Lung (tissue), 12 donors: ENCODE data around the gene MICA. TPM values are rescaled to one million over a fixed set of nuclear protein-coding genes. Genes with fewer than 3 reads are reported as not detected.
A peak's percentile ranks its signal among the peaks of the same experiment; 100 is the strongest.

Source experiments
- ATAC-seq: fragments of 200-7000 bp; cut with Tn5 transposase; one replicate; pipeline ENCODE4 v1.9.1; 2020; ENCODE audit warnings: moderate number of reproducible peaks; ENCODE audit not compliant: insufficient read depth, low FRiP score
- DNase-seq, 3 donors: peaks; one replicate each; pipeline ENCODE4 v3.0.0-alpha.2; 2013 to 2017
- H3K27ac ChIP-seq, 2 donors: one replicate each; pipeline ENCODE4 v1.5.1; 2013; ENCODE audit warnings: mild to moderate bottlenecking in 2 of 2, moderate library complexity in 2 of 2, control low read depth in 1 of 2, inconsistent platforms in 1 of 2, low read depth in 1 of 2, low read length in 1 of 2
- H3K27me3 ChIP-seq, 3 donors: one replicate each; pipeline ENCODE4 v1.5.1; 2013; ENCODE audit warnings: low read length in 2 of 3; ENCODE audit not compliant: control insufficient read depth in 3 of 3, insufficient read depth in 3 of 3
- H3K36me3 ChIP-seq, 4 donors: one replicate each; pipeline ENCODE4 v1.5.1; 2013; ENCODE audit warnings: low read length in 4 of 4, mild to moderate bottlenecking in 1 of 4, moderate library complexity in 1 of 4; ENCODE audit not compliant: control insufficient read depth in 4 of 4, insufficient read depth in 4 of 4
- H3K4me1 ChIP-seq, 5 donors: one replicate each; pipeline ENCODE4 v1.5.1; 2013; ENCODE audit warnings: low read length in 5 of 5, mild to moderate bottlenecking in 2 of 5, moderate library complexity in 1 of 5; ENCODE audit not compliant: control insufficient read depth in 5 of 5, insufficient read depth in 5 of 5
- H3K4me3 ChIP-seq: one replicate; pipeline ENCODE4 v1.5.1; 2013; ENCODE audit warnings: mild to moderate bottlenecking, control low read depth, moderate library complexity
- H3K9ac ChIP-seq, 2 donors: one replicate each; pipeline ENCODE4 v1.5.1; 2013; ENCODE audit warnings: low read length in 2 of 2, control low read depth in 1 of 2; ENCODE audit not compliant: insufficient read depth in 1 of 2
- H3K9me3 ChIP-seq, 4 donors: one replicate each; pipeline ENCODE4 v1.5.1; 2013; ENCODE audit warnings: low read length in 3 of 4, mild to moderate bottlenecking in 1 of 4, moderate library complexity in 1 of 4; ENCODE audit not compliant: control insufficient read depth in 4 of 4, insufficient read depth in 3 of 4
- WGBS, 2 donors: extraction: QIAGEN DNeasy Blood & Tissue Kit; methylation state at CpG; one replicate each; pipeline ENCODE4 v1.1.7; 2013; 5-methylcytosine and 5-hydroxymethylcytosine counted together
- polyA plus RNA-seq, 2 donors: library from polyadenylated mRNA; stranded (reverse); fragments of 200-250 nt; gene quantifications; one replicate each; pipeline ENCODE4 v1.2.1, GENCODE V29; 2013
- total RNA-seq, 2 donors: library from RNA; depleted of rRNA in 1 of 2; stranded (reverse); fragments of >200 nt in 1 of 2; gene quantifications; one replicate each; pipeline ENCODE4 v1.2.1, GENCODE V29; 2014 to 2021
- TF ChIP-seq, protein P1 (sequence below): IDR thresholded peaks from 2 replicates; pipeline ENCODE4 v1.5.1; 2012; ENCODE audit warnings: mild to moderate bottlenecking; ENCODE audit errors: control extremely low read depth, extremely low read depth
- donor health status: control.
- donor health status: control.
- donor health status: Bipolar disorder and iron deficiency.
- donor health status: healthy.
- donor health status: DM: yes; HTN: yes; CAD: no.

The MICA gene
- total and polyA plus RNA-seq, 4 donors = 16.5 to 48.2 (median 27.8) TPM

DNA sequence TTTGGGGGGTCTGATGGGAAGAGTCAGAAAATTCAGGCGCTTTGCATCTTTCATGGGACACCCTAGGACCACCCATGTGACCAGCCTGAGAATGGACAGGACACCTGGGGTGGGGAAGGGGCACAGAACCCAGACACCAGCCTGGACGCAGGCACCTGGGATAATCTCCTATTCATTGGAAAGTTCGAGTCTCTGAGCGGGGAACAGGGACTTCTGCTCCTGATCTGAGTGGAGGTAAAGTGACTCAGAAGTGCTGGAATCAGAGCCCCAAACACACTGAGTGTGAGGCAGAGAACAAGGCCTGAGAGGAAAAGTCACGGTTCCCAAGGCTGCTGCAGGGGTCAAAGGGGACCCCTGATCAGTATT lies 47.8 kb upstream of the MICA start:
- Histone ChIP-seq H3K27ac (peak overlapping the region in 1 of 2 donors; percentile 6), H3K9me3 (no peaks in the 10 kb centered on the region), H3K36me3 (peaks cover 0 to 23% (median 2%) of the 10 kb centered on the region in 4 donors), H3K4me3 (peak overlapping the region; percentile 88), H3K27me3 (peaks cover 0 to 41% (median 10%) of the 10 kb centered on the region in 3 donors), H3K4me1 (peaks cover 0 to 16% (median 0%) of the 10 kb centered on the region in 5 donors), H3K9ac (no peak overlapping the region)
- TF ChIP-seq, protein P1, sequence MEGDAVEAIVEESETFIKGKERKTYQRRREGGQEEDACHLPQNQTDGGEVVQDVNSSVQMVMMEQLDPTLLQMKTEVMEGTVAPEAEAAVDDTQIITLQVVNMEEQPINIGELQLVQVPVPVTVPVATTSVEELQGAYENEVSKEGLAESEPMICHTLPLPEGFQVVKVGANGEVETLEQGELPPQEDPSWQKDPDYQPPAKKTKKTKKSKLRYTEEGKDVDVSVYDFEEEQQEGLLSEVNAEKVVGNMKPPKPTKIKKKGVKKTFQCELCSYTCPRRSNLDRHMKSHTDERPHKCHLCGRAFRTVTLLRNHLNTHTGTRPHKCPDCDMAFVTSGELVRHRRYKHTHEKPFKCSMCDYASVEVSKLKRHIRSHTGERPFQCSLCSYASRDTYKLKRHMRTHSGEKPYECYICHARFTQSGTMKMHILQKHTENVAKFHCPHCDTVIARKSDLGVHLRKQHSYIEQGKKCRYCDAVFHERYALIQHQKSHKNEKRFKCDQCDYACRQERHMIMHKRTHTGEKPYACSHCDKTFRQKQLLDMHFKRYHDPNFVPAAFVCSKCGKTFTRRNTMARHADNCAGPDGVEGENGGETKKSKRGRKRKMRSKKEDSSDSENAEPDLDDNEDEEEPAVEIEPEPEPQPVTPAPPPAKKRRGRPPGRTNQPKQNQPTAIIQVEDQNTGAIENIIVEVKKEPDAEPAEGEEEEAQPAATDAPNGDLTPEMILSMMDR = no peak
- WGBS, 2 donors = 52 to 56% methylated on average over 5 of the region's 5 CpGs
- no peak for ATAC-seq
- no peak for DNase-seq

GRCh38 chr6:31356216-31356945 lies 47.0 kb upstream of the MICA start:
- no peaks in the 10 kb centered on the region for H3K9me3 ChIP-seq
- ATAC-seq (peak; percentile 59), DNase-seq (peak; percentile 22 to 26 (median 24))
- H3K9ac ChIP-seq = no peak overlapping the region
- peaks cover 0 to 37% (median 10%) of the 10 kb centered on the region in 3 donors for H3K27me3 ChIP-seq
- peak overlapping the region; percentile 88 for H3K4me3 ChIP-seq
- TF ChIP-seq, protein P1 = no peak
- H3K27ac ChIP-seq = peak overlapping the region; percentile 65 to 95
- peaks cover 0 to 16% (median 0%) of the 10 kb centered on the region in 5 donors for H3K4me1 ChIP-seq
- H3K36me3 ChIP-seq = peaks cover 0 to 23% (median 2%) of the 10 kb centered on the region in 4 donors
- 1 to 2% methylated on average over 69 to 79 of the region's 83 CpGs for WGBS, 2 donors

DNA sequence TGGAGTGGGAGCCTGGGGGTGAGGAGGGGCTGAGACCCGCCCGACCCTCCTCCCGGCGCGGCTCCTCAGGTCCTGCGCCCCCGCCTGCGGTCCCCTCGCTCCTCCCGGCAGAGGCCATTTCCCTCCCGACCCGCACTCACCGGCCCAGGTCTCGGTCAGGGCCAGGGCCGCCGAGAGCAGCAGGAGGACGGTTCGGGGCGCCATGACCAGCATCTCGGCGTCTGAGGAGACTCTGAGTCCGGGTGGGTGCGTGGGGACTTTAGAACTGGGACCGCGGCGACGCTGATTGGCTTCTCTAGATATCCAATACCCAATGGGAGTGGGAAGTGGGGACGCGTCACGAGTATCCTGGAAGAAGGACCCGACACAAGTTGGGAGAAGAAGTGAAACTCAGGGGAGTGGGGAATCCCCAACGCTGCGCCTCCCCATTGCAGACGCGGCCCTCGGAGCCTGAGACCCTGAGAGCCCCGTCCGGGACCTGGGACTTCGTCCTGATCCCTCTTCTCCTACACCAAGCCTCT lies 46.4 kb upstream of the MICA start, which contains the start of gene HLA-B:
Gene HLA-B (minus strand): TSS at position 234 of the 521 bp plus-strand sequence. CDS start 21 bp downstream, at position 213.
- TF ChIP-seq, protein P1 = no peak
- no peak within 1 kb of the TSS for H3K9ac ChIP-seq
- peak within 1 kb of the TSS; percentile 80 to 95 for H3K27ac ChIP-seq
- H3K36me3 ChIP-seq = peaks cover 0 to 23% (median 2%) of the 10 kb centered on the region in 4 donors
- 0% methylated on average over 34 to 38 of the region's 39 CpGs for WGBS, 2 donors
- H3K4me1 ChIP-seq = peaks cover 0 to 16% (median 0%) of the 10 kb centered on the region in 5 donors
- ATAC-seq (peak; percentile 94), DNase-seq (peak; percentile 78 to 81 (median 80))
- no peaks in the 10 kb centered on the region for H3K9me3 ChIP-seq
- peaks cover 0 to 37% (median 10%) of the 10 kb centered on the region in 3 donors for H3K27me3 ChIP-seq
- peak within 1 kb of the TSS; percentile 88 for H3K4me3 ChIP-seq
